Mesodermal cell (in vitro differentiated cells): Measurements from ENCODE around the gene OSBPL6.

Experiments
- H3K27ac ChIP-seq: 2 replicates; pipeline ENCODE4 v1.7.0; 2013; ENCODE audit warnings: mild to moderate bottlenecking, low read depth, low read length, moderate library complexity; ENCODE audit not compliant: severe bottlenecking
- H3K36me3 ChIP-seq: 2 replicates; pipeline ENCODE4 v1.7.1; 2013; ENCODE audit warnings: mild to moderate bottlenecking, low read length, moderate library complexity; ENCODE audit not compliant: control insufficient read depth, insufficient read depth
- H3K4me1 ChIP-seq: one replicate; pipeline ENCODE4 v1.7.1; 2013; ENCODE audit warnings: mild to moderate bottlenecking, low read length; ENCODE audit not compliant: insufficient read depth, control insufficient read depth, poor library complexity, severe bottlenecking
- H3K4me3 ChIP-seq: 2 replicates; pipeline ENCODE4 v1.7.0; 2013; ENCODE audit warnings: low read length, control low read depth, mild to moderate bottlenecking; ENCODE audit not compliant: insufficient read depth, poor library complexity, severe bottlenecking; ENCODE audit errors: extremely low read depth
- H3K9me3 ChIP-seq: 2 replicates; pipeline ENCODE4 v1.7.1; 2013; ENCODE audit warnings: mild to moderate bottlenecking, low read length, moderate library complexity; ENCODE audit not compliant: control insufficient read depth
- WGBS, 2 experiments: methylation state at CpG; one replicate each; pipeline ENCODE4 v1.1.5; 2013; ENCODE audit warnings: missing lambda C conversion rate in 2 of 2; ENCODE audit not compliant: insufficient coverage in 2 of 2; 5-methylcytosine and 5-hydroxymethylcytosine counted together

Gene OSBPL6

DNA sequence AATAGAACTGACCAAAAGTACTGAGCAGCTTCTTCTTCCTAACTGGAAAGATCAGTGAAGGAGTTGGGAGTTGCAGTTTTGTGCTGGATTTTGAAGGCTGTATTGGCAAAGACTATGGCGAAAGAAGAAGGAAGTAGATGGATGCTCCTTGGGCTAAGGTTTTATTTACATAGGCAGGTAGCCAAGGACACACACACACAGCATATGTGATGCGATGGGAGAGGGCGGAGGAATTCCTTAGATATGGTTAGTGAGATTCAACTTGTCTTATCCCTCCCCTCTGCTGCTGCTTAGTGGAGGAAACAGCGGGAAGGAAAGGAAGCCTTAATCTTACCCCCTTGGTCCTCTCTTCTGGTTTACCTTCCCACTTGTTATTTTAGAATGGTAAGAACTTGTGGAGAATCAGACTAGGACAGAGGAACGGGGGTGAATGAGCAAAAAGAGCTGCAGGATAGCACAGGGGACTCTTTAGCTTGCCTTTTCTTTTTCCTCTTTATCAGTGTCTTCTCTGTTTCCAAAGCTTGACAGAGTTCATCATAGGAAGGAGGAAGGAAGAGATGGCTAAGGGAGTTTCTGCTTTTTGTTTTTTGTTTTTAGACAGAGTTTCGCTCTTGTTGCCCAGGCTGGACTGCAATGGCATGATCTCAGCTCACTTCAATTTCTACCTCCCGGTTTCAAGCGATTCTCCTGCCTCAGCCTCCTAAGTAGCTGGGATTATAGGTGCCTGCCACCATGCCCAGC is 87.9 kb downstream of the OSBPL6 start:
- no peaks in the 10 kb centered on the region for H3K36me3 ChIP-seq
- no peaks in the 10 kb centered on the region for H3K9me3 ChIP-seq
- H3K27ac ChIP-seq = no peak overlapping the region
- no peak overlapping the region for H3K4me3 ChIP-seq
- H3K4me1 ChIP-seq = peaks cover 24% of the 10 kb centered on the region
- 67 to 90% methylated on average over 1 to 2 of the region's 8 CpGs for WGBS, 2 experiments

DNA sequence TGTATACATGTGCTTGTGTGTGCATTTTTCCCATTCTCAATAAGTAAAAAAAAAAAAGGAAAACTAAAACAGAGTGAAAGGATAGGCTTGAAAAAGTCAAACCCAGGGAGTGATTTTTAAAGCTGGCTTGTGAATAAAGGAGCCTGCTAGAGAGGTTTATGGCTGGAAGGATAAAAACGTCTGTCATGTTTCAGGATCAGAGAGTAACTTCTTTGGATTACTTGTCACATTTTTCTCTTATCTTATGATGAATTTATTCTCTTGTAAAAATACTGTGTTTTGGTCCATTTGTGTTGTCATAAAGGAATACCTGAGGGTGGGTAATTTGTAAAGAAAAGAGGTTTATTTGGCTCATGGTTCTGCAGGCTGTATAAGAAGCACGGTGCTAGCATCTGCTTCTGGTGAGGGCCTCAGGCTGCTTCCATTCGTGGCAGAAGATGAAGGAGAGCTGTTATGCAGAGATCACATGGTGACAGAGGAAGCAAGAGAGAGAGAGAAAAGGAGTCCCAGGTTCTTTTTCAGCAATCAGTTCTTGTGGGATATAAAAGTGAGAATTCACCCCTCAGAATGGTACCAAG is 89.1 kb downstream of the OSBPL6 start:
- no peak overlapping the region for H3K27ac ChIP-seq
- H3K36me3 ChIP-seq = no peaks in the 10 kb centered on the region
- H3K4me1 ChIP-seq = peaks cover 21% of the 10 kb centered on the region
- no peak overlapping the region for H3K4me3 ChIP-seq
- WGBS, 2 experiments = 83 to 100% methylated on average over 2 of the region's 3 CpGs
- H3K9me3 ChIP-seq = no peaks in the 10 kb centered on the region

DNA sequence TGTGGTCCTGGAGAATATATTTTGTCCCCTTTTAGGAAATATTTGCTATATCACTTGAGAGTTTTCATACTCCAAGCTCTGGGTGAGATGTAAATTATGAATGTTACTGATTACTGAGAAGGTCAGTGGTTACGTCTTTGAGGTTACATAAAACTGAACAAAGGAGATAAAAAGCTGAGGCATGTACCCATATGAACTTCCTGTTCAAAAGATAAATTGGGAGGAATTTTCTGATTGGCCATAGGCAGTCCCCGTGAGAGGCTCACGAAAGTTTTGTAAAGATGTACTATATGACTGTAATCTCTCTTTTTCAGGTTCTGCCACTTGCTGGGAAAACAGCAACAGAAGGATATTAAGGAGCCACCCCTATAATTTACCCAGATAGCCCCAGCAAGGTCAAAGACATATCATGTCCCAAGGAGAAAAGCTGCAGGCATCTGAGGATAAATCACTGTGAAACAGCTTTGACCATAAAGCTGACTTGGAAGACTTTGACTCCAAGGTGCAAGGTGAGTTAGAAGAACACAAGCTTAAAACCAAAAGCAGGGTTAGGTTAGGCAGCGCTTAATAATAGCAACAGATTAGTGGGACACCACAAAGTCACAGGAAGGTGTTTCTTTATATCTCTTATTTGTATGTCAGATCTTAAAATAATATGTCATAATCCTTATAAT is 90.4 kb downstream of the OSBPL6 start:
- WGBS, 2 experiments = 71 to 93% methylated on average over 1 to 3 of the region's 4 CpGs
- no peak overlapping the region for H3K27ac ChIP-seq
- H3K4me1 ChIP-seq = peaks cover 10% of the 10 kb centered on the region

DNA sequence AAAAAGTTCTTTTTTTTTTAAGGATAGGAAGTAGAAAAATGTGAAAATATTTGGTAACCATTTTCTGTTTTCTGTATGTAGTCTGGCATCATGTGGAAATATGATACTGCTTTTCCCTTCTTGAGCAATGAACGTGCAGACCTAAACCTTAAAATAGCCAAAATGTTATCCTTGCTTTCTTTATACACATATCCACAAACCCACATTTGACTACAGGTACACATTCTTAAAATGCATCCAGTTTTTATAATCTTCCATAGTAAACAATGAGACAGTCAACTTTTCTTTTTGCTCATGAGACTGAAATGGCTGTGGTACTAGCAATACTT is 90.9 kb downstream of the OSBPL6 start:
- Histone ChIP-seq H3K4me1 (peaks cover 10% of the 10 kb centered on the region), H3K27ac (no peak overlapping the region), H3K36me3 (peaks cover under 1% of the 10 kb centered on the region), H3K9me3 (no peaks in the 10 kb centered on the region), H3K4me3 (no peak overlapping the region)
- 89 to 100% methylated on average over 1 of the region's 1 CpG for WGBS, 2 experiments

More for the DNA sequence above, 90.4 kb downstream of the OSBPL6 start:
- H3K9me3 ChIP-seq = no peaks in the 10 kb centered on the region
- no peaks in the 10 kb centered on the region for H3K36me3 ChIP-seq
- no peak overlapping the region for H3K4me3 ChIP-seq

DNA sequence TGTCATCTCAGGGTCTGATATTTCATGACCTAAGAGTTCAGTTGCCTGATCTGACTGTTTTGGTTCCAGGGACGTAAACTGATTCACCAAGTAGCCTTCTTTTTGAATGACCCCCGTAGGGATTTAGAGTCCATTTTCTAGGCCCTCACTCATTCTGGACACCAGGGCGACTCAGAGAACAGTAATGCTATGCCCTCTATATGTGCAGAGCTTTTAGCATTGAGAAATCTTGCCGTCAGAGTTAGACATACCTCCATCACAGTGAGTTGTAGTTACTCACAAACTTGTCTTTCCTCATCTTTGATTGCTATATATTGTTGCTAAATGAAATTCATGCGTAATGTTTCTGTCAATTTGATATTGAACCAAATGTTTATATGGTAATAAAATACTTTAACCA is 92.3 kb downstream of the OSBPL6 start:
- H3K27ac ChIP-seq = no peak overlapping the region
- H3K36me3 ChIP-seq = peaks cover 3% of the 10 kb centered on the region
- H3K4me3 ChIP-seq = no peak overlapping the region
- H3K4me1 ChIP-seq = peaks cover 10% of the 10 kb centered on the region
- H3K9me3 ChIP-seq = no peaks in the 10 kb centered on the region
- 89 to 100% methylated on average over 1 to 4 of the region's 5 CpGs for WGBS, 2 experiments

DNA sequence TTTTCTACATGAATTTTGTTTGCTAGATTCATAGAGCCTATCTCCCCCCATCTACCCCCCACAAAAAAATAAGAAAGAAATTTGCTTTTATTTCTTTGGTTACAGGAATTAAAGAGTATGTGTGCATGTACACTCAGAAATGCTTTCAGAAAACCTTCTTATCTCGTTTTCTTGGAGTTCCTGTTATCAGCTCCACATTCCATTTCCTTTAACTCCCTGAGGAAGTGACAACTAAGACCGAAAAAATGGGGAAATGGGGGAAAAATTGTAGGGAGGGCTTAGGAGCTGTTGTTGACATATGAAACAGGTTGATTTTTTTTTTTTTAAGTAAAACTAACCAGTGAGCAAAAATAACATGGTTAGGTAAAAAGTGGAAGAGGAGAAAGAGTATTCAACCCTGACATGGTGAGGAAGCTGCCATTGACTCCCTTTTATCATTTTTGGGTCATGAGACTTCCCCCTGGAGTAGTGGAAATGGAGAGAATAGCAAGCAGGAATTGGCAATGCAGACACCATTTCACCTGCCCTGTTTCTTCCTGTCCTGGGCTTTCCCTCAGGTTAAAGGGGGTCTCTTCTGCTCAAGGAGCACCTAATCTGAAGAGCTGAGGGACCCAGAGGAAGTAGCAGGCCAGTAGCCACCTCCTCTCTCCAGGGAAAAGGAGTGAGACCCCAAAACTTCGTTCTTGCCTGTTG is 93.5 kb downstream of the OSBPL6 start:
- peaks cover 5% of the 10 kb centered on the region for H3K4me1 ChIP-seq
- H3K4me3 ChIP-seq = no peak overlapping the region
- no peak overlapping the region for H3K27ac ChIP-seq
- 83 to 86% methylated on average over 1 of the region's 3 CpGs for WGBS, 2 experiments
- H3K9me3 ChIP-seq = no peaks in the 10 kb centered on the region
- peaks cover 3% of the 10 kb centered on the region for H3K36me3 ChIP-seq

DNA sequence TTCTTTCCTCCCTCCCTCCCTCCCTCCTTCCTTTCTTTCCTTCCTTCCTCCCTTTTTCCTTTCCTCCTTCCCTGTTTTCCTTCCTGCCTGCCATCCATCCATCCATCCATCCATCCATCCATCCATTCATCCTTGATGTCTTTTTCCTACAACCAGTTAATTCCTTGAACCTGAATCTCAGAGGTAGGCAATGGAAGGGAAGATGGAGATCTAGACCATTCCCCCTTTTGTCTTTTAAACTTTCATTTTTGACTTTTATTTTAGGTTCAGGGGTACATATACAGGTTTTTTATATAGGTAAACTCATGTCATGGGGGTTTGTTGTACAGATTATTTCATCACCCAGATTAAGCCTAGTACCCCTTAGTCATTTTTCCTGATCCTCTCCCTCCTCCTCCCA is 97.4 kb downstream of the OSBPL6 start:
- H3K4me3 ChIP-seq = no peak overlapping the region

DNA sequence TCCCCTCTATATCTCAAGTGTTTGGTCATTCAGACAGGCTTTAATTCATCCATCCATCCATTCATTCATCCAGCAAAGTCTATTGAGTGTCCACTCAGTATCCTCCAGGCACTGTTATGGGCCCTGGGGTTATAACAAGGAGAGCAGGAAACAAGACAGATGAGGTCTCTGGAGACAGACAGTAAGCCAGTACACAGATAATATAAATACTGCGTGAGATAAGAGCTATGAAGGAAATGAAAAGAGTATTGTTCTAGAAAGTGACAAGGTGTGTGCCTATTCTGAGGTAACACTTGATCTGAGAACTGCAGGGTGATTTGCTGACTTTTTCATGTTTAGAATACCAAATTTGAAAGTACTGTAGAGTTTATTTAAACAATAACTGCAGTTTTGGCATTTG is 98.3 kb downstream of the OSBPL6 start:
- no peaks in the 10 kb centered on the region for H3K9me3 ChIP-seq
- no peak overlapping the region for H3K27ac ChIP-seq
- peaks cover 3% of the 10 kb centered on the region for H3K36me3 ChIP-seq
- H3K4me3 ChIP-seq = no peak overlapping the region
- no CpG with 5 or more reads among the region's 1 CpG for WGBS, 2 experiments
- peaks cover 5% of the 10 kb centered on the region for H3K4me1 ChIP-seq

More for the DNA sequence above, 97.4 kb downstream of the OSBPL6 start:
- Histone ChIP-seq H3K36me3 (peaks cover 3% of the 10 kb centered on the region), H3K4me1 (peaks cover 5% of the 10 kb centered on the region), H3K9me3 (no peaks in the 10 kb centered on the region), H3K27ac (no peak overlapping the region)

DNA sequence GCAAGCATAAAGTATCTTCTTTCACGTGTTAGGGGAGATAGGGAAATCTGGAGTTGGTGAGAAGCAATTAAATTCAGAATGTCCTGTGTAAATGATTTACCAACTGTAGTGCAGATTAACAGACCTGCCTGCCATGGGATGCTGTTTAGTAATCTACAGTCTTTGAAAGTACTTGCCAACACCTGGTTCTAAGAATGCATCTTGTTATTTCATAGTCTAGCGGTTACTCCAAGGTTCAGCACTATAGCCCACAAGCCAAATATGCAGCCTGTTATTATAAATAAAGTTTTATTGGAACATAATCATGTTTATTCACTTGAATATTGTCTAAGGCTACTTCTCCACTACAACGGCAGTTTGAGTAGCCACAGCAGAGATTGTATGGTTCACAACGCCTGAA is 100.8 kb downstream of the OSBPL6 start:
- 76% methylated on average over 2 of the region's 4 CpGs; no CpG with 5 or more reads in 1 of the 2 experiments for WGBS, 2 experiments
- H3K27ac ChIP-seq = no peak overlapping the region

DNA sequence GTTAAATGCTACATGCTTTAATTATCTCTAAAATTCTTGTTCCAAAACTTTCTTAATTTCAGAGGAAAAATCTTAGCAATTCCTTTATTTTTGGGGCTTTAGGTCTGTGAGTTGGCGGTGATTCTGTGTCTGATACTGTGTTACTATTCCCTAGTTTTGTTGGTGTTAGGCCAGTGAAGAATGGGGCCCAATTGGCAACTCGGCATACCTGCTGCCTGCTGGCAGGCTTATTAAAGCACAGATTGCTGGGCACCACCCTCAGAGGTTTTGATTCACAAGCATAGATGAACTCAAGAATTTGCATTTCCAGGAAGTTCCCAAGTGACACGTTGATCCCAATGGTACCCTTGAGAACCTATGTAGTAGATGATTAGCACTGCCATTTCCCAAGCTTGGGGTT is 101.6 kb downstream of the OSBPL6 start:
- H3K9me3 ChIP-seq = no peaks in the 10 kb centered on the region
- no peaks in the 10 kb centered on the region for H3K36me3 ChIP-seq
- H3K4me1 ChIP-seq = no peaks in the 10 kb centered on the region
- no peak overlapping the region for H3K4me3 ChIP-seq
- WGBS, 2 experiments = 88 to 89% methylated on average over 2 of the region's 3 CpGs
- no peak overlapping the region for H3K27ac ChIP-seq

More for the DNA sequence above, 100.8 kb downstream of the OSBPL6 start:
- Histone ChIP-seq H3K4me3 (no peak overlapping the region), H3K36me3 (peaks cover 3% of the 10 kb centered on the region), H3K4me1 (no peaks in the 10 kb centered on the region), H3K9me3 (no peaks in the 10 kb centered on the region)
